GM12875 (cell line): Measurements from ENCODE around the gene PGD.
"Not testable (repeated sequence)": the region's sequence is repeated elsewhere in the genome, so short reads cannot be mapped to it uniquely, and the experiment has no call there.

Source experiments
- H3K4me3 ChIP-seq: one replicate; pipeline ENCODE4 v1.5.1; 2011; ENCODE audit warnings: low read depth, low read length, control low read depth
- TF ChIP-seq, protein P1 (sequence below): IDR thresholded peaks from 2 replicates; pipeline ENCODE4 v1.5.1; 2011; ENCODE audit warnings: low read depth, mild to moderate bottlenecking, control low read depth, inconsistent platforms, low read length, moderate library complexity, borderline replicate concordance; ENCODE audit not compliant: insufficient read depth

The PGD gene

DNA sequence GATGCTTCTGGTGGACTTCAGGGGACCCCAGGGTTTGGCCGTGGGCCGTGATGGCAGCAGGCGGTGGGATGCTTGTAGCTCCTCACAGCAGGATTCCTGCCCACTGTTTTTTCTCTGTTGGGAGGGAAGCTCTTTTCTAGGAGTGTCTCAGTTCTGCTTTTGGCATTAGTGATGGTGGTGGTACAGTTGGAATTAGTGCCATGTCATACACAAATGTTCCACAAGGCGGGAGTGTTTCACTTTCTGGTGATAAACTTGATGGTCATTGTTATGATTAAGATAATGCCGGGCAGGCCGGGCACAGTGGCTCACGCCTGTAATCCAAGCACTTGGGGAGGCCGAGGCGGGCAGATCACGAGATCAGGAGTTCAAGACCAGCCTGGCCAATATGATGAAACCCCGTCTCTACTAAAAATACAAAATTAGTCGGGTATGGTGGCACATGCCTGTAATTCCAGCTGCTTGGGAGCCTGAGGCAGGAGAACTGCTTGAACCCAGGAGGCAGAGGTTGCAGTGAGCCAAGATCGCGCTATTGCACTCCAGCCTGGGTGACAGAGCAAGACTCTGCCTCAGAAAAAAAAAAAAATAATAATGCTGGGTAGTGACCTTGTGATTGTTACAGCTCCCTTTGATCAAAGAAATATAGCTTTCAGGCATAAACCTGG is 21.4 kb upstream of the PGD start:
- TF ChIP-seq, protein P1, sequence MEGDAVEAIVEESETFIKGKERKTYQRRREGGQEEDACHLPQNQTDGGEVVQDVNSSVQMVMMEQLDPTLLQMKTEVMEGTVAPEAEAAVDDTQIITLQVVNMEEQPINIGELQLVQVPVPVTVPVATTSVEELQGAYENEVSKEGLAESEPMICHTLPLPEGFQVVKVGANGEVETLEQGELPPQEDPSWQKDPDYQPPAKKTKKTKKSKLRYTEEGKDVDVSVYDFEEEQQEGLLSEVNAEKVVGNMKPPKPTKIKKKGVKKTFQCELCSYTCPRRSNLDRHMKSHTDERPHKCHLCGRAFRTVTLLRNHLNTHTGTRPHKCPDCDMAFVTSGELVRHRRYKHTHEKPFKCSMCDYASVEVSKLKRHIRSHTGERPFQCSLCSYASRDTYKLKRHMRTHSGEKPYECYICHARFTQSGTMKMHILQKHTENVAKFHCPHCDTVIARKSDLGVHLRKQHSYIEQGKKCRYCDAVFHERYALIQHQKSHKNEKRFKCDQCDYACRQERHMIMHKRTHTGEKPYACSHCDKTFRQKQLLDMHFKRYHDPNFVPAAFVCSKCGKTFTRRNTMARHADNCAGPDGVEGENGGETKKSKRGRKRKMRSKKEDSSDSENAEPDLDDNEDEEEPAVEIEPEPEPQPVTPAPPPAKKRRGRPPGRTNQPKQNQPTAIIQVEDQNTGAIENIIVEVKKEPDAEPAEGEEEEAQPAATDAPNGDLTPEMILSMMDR = peak; percentile 62
- not testable (repeated sequence) for H3K4me3 ChIP-seq

DNA sequence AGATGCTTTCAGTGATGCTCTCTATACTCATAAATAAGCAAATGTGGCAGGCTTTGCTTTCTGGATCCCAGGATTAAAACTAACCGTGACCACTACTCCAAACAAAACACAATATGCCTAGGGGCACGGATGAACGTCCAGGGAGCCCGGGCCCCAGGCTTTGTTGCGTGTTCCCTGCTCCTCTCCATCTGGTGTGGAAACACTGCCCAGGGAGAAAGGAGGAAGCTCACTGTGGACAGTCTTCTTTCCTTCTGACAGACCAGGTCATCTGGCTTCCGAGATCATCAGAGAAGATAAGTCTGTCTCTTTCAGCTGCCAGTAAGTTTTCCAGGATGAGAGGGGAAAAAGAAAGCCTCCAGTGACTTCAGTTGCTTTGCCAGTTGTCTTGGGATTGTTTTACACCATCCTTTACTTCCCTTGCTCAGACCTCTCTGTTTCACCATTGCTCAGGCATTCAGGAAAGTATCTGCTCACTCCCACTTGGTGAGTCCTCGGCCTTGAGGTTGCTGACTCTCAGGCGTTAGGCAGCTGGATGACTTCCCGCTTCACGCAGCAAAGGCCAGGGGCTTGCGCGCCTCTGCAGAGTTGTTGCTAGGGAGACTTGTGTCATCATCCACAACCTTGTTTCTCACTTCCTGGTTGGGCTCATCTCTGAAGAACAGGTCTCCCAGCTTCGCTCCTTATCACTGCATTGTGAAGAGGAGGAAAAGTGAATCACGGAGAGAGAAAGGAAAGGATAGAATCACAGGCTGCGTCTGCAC is 20.6 kb upstream of the PGD start:
- TF ChIP-seq, protein P1 = no peak
- H3K4me3 ChIP-seq = no peak overlapping the region

DNA sequence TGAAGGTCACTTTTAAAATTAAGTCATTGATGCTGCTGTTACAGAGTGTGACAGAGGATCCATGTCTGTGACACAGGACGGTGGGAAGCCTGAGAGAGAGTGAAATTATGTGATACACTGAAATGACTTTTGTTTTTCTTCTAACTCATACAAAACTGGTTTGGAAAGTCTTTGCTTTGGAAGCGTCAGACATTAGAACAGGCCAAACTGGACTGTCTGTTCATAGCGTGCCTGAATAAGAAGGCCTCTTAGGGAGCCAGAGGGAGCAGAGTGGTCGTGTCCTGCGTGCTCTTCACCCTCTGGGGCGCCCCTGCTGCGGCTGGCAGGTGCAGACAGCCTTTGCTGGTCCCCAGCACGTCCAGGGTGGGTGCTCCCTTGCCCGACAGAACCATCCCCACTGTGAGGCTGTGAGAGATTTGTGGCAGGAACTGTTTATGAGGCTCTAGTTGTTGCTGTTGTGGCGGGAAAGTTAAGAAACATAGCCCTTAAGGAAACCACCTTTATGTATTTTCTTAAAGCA is 19.7 kb upstream of the PGD start:
- H3K4me3 ChIP-seq = no peak overlapping the region
- TF ChIP-seq, protein P1 = no peak

DNA sequence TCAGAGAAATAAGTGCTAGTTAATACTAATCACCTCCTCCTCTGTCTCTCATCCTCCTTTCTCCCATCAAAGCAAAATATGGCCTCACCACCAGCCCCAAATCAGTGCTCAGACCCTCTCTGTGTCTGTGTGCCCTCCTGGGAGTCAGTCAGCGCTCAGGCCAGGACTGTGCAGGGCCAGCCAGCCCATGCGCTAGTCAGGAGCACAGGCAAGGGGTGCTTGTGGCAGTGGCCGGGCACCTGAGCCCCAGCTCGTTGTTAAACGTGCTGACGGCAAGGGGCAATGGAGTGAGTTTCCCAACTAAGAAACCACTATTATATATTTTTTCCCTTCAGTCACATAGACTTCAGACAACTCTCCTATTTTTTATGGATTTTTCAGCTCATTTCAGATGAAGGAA is 19.2 kb upstream of the PGD start:
- TF ChIP-seq, protein P1 = no peak
- no peak overlapping the region for H3K4me3 ChIP-seq

DNA sequence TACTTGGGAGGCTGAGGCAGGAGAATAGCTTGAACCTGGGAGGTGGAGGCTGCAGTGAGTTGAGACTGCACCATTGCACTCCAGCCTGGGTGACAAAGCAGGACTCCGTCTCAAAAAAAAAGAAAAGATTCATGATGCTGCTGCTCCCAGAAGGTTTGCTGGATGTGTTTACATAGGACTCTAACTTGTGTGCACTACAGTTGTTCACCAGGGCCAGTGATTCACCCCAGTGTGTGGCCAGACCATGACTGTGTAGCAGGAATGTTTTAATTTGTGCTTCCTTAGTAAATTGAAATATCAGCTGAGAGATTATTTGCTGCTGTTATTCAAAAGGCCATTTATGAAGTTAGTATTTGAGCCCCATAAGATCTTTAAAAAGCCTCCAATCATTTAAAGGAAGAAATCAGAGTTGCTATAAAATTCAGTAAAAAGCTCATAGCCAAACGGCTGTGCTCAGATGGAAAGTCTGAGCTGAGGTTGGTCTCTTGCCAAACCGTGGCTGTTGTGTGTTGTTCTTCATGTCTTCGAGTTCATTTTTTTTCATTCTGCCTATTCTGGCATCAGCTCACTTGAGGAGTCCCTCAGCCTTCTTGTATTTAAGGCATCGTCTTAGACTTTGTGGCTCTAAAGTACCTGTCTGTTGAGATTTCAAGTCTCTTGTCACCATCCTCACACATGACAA is 18.1 kb upstream of the PGD start:
- TF ChIP-seq, protein P1 = no peak
- no peak overlapping the region for H3K4me3 ChIP-seq

DNA sequence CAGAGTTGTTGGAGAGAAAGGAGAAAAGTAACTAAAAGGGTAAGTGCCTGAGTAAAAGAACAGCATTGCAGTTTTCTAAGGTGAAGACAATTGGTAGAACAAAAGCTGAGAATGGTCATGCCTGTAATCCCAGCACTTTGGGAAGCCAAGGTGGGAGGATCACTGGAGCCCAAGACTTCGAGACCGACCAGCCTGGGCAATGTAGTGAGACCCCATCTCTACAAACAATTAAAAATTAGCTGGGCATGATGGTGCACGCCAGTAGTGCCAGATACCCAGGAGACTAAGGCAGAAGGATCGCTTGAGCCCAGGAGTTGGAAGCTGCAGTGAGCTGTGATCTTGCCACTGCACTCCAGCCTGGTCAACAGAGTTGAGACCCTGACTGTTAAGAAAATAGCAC is 15.2 kb upstream of the PGD start:
- TF ChIP-seq, protein P1 = no peak

More for the DNA sequence above, 15.2 kb upstream of the PGD start:
- H3K4me3 ChIP-seq = no peak overlapping the region
